HG03354 (cell line): ENCODE results near the gene EIF3J.
"Not testable (repeated sequence)": the region's sequence is repeated elsewhere in the genome, so short reads cannot be mapped to it uniquely, and the experiment has no call there.

Experiments
- ATAC-seq: cut with Tn5 transposase; IDR thresholded peaks from one replicate; pipeline ENCODE4 v1.9.1; 2021; ENCODE audit warnings: mild to moderate bottlenecking; ENCODE audit not compliant: unreplicated experiment, poor library complexity, severe bottlenecking

Gene EIF3J

GRCh38 chr15:44537735-44538240, 841 bp downstream of the EIF3J start:
- ATAC-seq, result no peak

- ATAC-seq, result no peak
These were observed 4.5 kb downstream of the EIF3J start for GRCh38 chr15:44541282-44541958.

- no peak for ATAC-seq
These were observed 5.6 kb downstream of the EIF3J start for GRCh38 chr15:44542596-44542995.

- ATAC-seq, result not testable (repeated sequence)
These were observed 7.8 kb downstream of the EIF3J start for GRCh38 chr15:44544745-44545144.

- ATAC-seq, result peak; percentile 82
These were observed 9.2 kb downstream of the EIF3J start for GRCh38 chr15:44545913-44546802.

GRCh38 chr15:44549152-44549551, 12.2 kb downstream of the EIF3J start:
- ATAC-seq, result not testable (repeated sequence)

GRCh38 chr15:44550256-44550655, 13.3 kb downstream of the EIF3J start:
- ATAC-seq, result no peak

GRCh38 chr15:44550734-44551133, 13.8 kb downstream of the EIF3J start:
- ATAC-seq, result no peak

- ATAC-seq, result no peak
These were observed 18.2 kb downstream of the EIF3J start for GRCh38 chr15:44554934-44555723.

GRCh38 chr15:44560926-44561325, 24.0 kb downstream of the EIF3J start:
- ATAC-seq, result not testable (repeated sequence)

- no peak for ATAC-seq
These were observed 28.6 kb downstream of the EIF3J start for GRCh38 chr15:44565387-44566154.

GRCh38 chr15:44566155-44566540, 29.2 kb downstream of the EIF3J start:
- ATAC-seq, result no peak

- no peak for ATAC-seq
These were observed 31.4 kb downstream of the EIF3J start for GRCh38 chr15:44568338-44568737.

GRCh38 chr15:44569316-44569715, 32.4 kb downstream of the EIF3J start:
- ATAC-seq, result no peak

GRCh38 chr15:44570361-44570760, 33.4 kb downstream of the EIF3J start:
- no peak for ATAC-seq

- ATAC-seq, result no peak
These were observed 36.4 kb downstream of the EIF3J start for GRCh38 chr15:44573386-44573785.

- no peak for ATAC-seq
These were observed 37.8 kb downstream of the EIF3J start for GRCh38 chr15:44574734-44575133.

GRCh38 chr15:44580105-44580504, 43.2 kb downstream of the EIF3J start:
- ATAC-seq, result no peak

- ATAC-seq, result no peak
These were observed 47.3 kb downstream of the EIF3J start for GRCh38 chr15:44584162-44584749.
